ENCODE measurements around the gene FHAD1. TPM values are rescaled to one million over a fixed set of nuclear protein-coding genes. Genes with fewer than 3 reads are reported as not detected.

The FHAD1 gene
- total RNA-seq, 6 experiments from 2014 or later = 0.06 to 0.53 (median 0.12) TPM; not detected in 3

GRCh38 chr1:15207031-15207828 is 39.8 kb upstream of the FHAD1 start:
- 53% methylated on average over 13 of the region's 25 CpGs for WGBS (ENCODE audit: insufficient coverage, low coverage, low lambda C conversion rate, missing lambda C conversion rate)
- TF ChIP-seq POLR2A (IDR thresholded peaks at IDR 0.05) = no peak
- TF ChIP-seq CTCF (IDR thresholded peaks at IDR 0.05) = no peak
- no peak for DNase-seq
- Histone ChIP-seq H3K4me3 (no peak overlapping the region), H3K9me3 (no peaks in the 10 kb centered on the region), H3K36me3 (no peaks in the 10 kb centered on the region), H3K4me1 (peaks cover 0 to 3% (median 1%) of the 10 kb centered on the region in 4 donors), H3K27ac (no peak overlapping the region), H3K27me3 (peaks cover 0 to 37% of the 10 kb centered on the region in 2 donors)
- intact Hi-C loops (cut with DNase I) = no loop called here
- ATAC-seq = peak in 1 of 4 donors; percentile 15

- DNase-seq = no peak
- H3K27ac ChIP-seq = no peak overlapping the region
- 55% methylated on average over 2 of the region's 6 CpGs for WGBS (ENCODE audit: insufficient coverage, low coverage, low lambda C conversion rate, missing lambda C conversion rate)
- no peak overlapping the region for H3K4me3 ChIP-seq
- H3K4me1 ChIP-seq = no peaks in the 10 kb centered on the region
- TF ChIP-seq POLR2A (IDR thresholded peaks at IDR 0.05) (no peak), CTCF (IDR thresholded peaks at IDR 0.05) (no peak)
- no peaks in the 10 kb centered on the region for H3K9me3 ChIP-seq
- H3K27me3 ChIP-seq = peaks cover 0 to 40% of the 10 kb centered on the region in 2 donors
- intact Hi-C loops (cut with DNase I) = no loop called here
- no peaks in the 10 kb centered on the region for H3K36me3 ChIP-seq
- ATAC-seq = no peak
Observed at GRCh38 chr1:15207829-15208429, 39.1 kb upstream of the FHAD1 start.

- H3K4me3 ChIP-seq = no peak overlapping the region
- DNase-seq = no peak
- H3K27ac ChIP-seq = no peak overlapping the region
- intact Hi-C loops (cut with DNase I) = no loop called here
- no peak for ATAC-seq
- no peaks in the 10 kb centered on the region for H3K36me3 ChIP-seq
- no peaks in the 10 kb centered on the region for H3K9me3 ChIP-seq
- WGBS (ENCODE audit: insufficient coverage, low coverage, low lambda C conversion rate, missing lambda C conversion rate) = 56% methylated on average over 7 of the region's 7 CpGs
- TF ChIP-seq POLR2A (IDR thresholded peaks at IDR 0.05) (no peak), CTCF (IDR thresholded peaks at IDR 0.05) (no peak)
- H3K4me1 ChIP-seq = no peaks in the 10 kb centered on the region
- H3K27me3 ChIP-seq = peaks cover 0 to 27% of the 10 kb centered on the region in 2 donors
Observed at GRCh38 chr1:15210651-15211375, 36.2 kb upstream of the FHAD1 start.

GRCh38 chr1:15211424-15211823 is 35.6 kb upstream of the FHAD1 start:
- no peaks in the 10 kb centered on the region for H3K9me3 ChIP-seq
- ATAC-seq = no peak
- H3K27ac ChIP-seq = no peak overlapping the region
- H3K4me1 ChIP-seq = no peaks in the 10 kb centered on the region
- DNase-seq = no peak
- 80% methylated on average over 3 of the region's 3 CpGs for WGBS (ENCODE audit: insufficient coverage, low coverage, low lambda C conversion rate, missing lambda C conversion rate)
- intact Hi-C loops (cut with DNase I) = no loop called here
- H3K36me3 ChIP-seq = no peaks in the 10 kb centered on the region
- no peak overlapping the region for H3K4me3 ChIP-seq
- TF ChIP-seq CTCF (IDR thresholded peaks at IDR 0.05) = no peak
- no peak for TF ChIP-seq POLR2A (IDR thresholded peaks at IDR 0.05)
- H3K27me3 ChIP-seq = peaks cover 0 to 26% of the 10 kb centered on the region in 2 donors

Data from right lobe of liver (tissue), 6 donors.